Measurements from ENCODE around the gene GOLGB1.

- TF ChIP-seq CEBPB (IDR thresholded peaks at IDR 0.05; ENCODE audit: low read depth, low read length): no peak
- no peak for TF ChIP-seq POLR2A (IDR thresholded peaks at IDR 0.05; ENCODE audit: low read depth, low read length)
- TF ChIP-seq RFX5 (IDR thresholded peaks at IDR 0.05; ENCODE audit: low read depth, low read length): no peak
- no peak for TF ChIP-seq CTCF (conservative IDR thresholded peaks at IDR 0.05; ENCODE audit: low read depth, low read length)
- TF ChIP-seq CHD1 (IDR thresholded peaks at IDR 0.05; ENCODE audit: low read depth, low read length): no peak
- no peak for TF ChIP-seq RCOR1 (IDR thresholded peaks at IDR 0.05; ENCODE audit: insufficient replicate concordance, low read length)
- TF ChIP-seq BHLHE40 (IDR thresholded peaks at IDR 0.05; ENCODE audit: low read depth, low read length): no peak
- TF ChIP-seq SMC3 (IDR thresholded peaks at IDR 0.05; ENCODE audit: low read depth, low read length): no peak
- no peak for TF ChIP-seq RAD21 (IDR thresholded peaks at IDR 0.05; ENCODE audit: low read length)
- no peak for TF ChIP-seq ELK1 (IDR thresholded peaks at IDR 0.05; ENCODE audit: borderline replicate concordance, low read depth, low read length)
These were observed 9.6 kb downstream of the GOLGB1 start for GRCh38 chr3:121739902-121740301.
